KMS-11 (cell line): ENCODE data around the gene LUZP2.

Experiments
- H2AFZ ChIP-seq: fragments of 200-600 bp; sonication (generic); 2 replicates; pipeline ENCODE4 v1.6.1; 2016; ENCODE audit warnings: antibody characterized with exemption, mixed run types, low read depth
- H3K27ac ChIP-seq: fragments of 200-600 bp; sonication (generic); 2 replicates; pipeline ENCODE4 v1.6.1; 2016; ENCODE audit warnings: mild to moderate bottlenecking, mixed run types
- H3K27me3 ChIP-seq: fragments of 200-600 bp; sonication (generic); 2 replicates; pipeline ENCODE4 v1.6.1; 2017; ENCODE audit warnings: mild to moderate bottlenecking, low read depth, mixed run types, moderate library complexity; ENCODE audit not compliant: insufficient read depth
- H3K36me3 ChIP-seq: fragments of 200-600 bp; sonication (generic); 2 replicates; pipeline ENCODE4 v1.6.1; 2017; ENCODE audit warnings: mild to moderate bottlenecking, mixed run types; ENCODE audit not compliant: insufficient read depth
- H3K4me1 ChIP-seq: fragments of 200-600 bp; sonication (generic); 2 replicates; pipeline ENCODE4 v1.6.1; 2016; ENCODE audit warnings: mild to moderate bottlenecking, low read depth, mixed run types; ENCODE audit not compliant: poor library complexity, severe bottlenecking
- H3K4me2 ChIP-seq: fragments of 200-600 bp; sonication (generic); 2 replicates; pipeline ENCODE4 v1.7.0; 2016; ENCODE audit warnings: mild to moderate bottlenecking, mixed run types
- H3K4me3 ChIP-seq: fragments of 200-600 bp; sonication (generic); IDR thresholded peaks from 2 replicates; pipeline ENCODE4 v1.6.1; 2017; ENCODE audit warnings: low read depth, low read length, mixed read lengths; ENCODE audit not compliant: insufficient read depth
- H3K79me2 ChIP-seq: fragments of 200-600 bp; sonication (generic); 2 replicates; pipeline ENCODE4 v1.6.1; 2016; ENCODE audit warnings: low read depth, mixed run types; ENCODE audit not compliant: insufficient read depth
- H3K9ac ChIP-seq: fragments of 200-600 bp; sonication (generic); 2 replicates; pipeline ENCODE4 v1.6.1; 2016; ENCODE audit warnings: mild to moderate bottlenecking, mixed run types
- H4K20me1 ChIP-seq: fragments of 200-600 bp; sonication (generic); 2 replicates; pipeline ENCODE4 v1.6.1; 2016; ENCODE audit warnings: mild to moderate bottlenecking, mixed run types; ENCODE audit not compliant: insufficient read depth
- CTCF ChIP-seq: fragments of 200-600 bp; sonication (generic); conservative IDR thresholded peaks from 2 replicates; pipeline ENCODE4 v1.6.1; 2017; ENCODE audit warnings: low read depth, mild to moderate bottlenecking, antibody characterized with exemption, low read length, moderate library complexity, mixed read lengths

Gene LUZP2

GRCh38 chr11:24496736-24497725, at the start of gene LUZP2:
Gene LUZP2, plus strand, starts transcription at chr11:24497053.
- Histone ChIP-seq H3K4me3 (no peak within 1 kb of the TSS), H2AFZ (no peak within 1 kb of the TSS), H3K36me3 (no peaks in the 10 kb centered on the region), H3K4me2 (no peak within 1 kb of the TSS), H3K79me2 (no peaks in the 10 kb centered on the region), H3K27ac (no peak within 1 kb of the TSS), H3K9ac (no peak within 1 kb of the TSS), H4K20me1 (no peaks in the 10 kb centered on the region), H3K27me3 (no peaks in the 10 kb centered on the region), H3K4me1 (no peaks in the 10 kb centered on the region)
- TF ChIP-seq CTCF: no peak

GRCh38 chr11:24453129-24453718, 43.6 kb upstream of the LUZP2 start:
- Histone ChIP-seq H4K20me1 (no peaks in the 10 kb centered on the region), H3K4me3 (no peak overlapping the region), H3K36me3 (no peaks in the 10 kb centered on the region), H2AFZ (no peak overlapping the region), H3K27ac (no peak overlapping the region), H3K4me1 (no peaks in the 10 kb centered on the region), H3K27me3 (no peaks in the 10 kb centered on the region), H3K79me2 (no peaks in the 10 kb centered on the region), H3K9ac (no peak overlapping the region), H3K4me2 (no peak overlapping the region)
- no peak for TF ChIP-seq CTCF

- H4K20me1 ChIP-seq: no peaks in the 10 kb centered on the region
- TF ChIP-seq CTCF: no peak
- H2AFZ ChIP-seq: no peak overlapping the region
- H3K4me3 ChIP-seq: no peak overlapping the region
- H3K9ac ChIP-seq: no peak overlapping the region
- no peak overlapping the region for H3K27ac ChIP-seq
- no peak overlapping the region for H3K4me2 ChIP-seq
- no peaks in the 10 kb centered on the region for H3K36me3 ChIP-seq
- H3K79me2 ChIP-seq: no peaks in the 10 kb centered on the region
- H3K27me3 ChIP-seq: no peaks in the 10 kb centered on the region
- H3K4me1 ChIP-seq: no peaks in the 10 kb centered on the region
These were observed 38.9 kb upstream of the LUZP2 start for GRCh38 chr11:24457985-24458384.

- Histone ChIP-seq H4K20me1 (no peaks in the 10 kb centered on the region), H3K4me2 (no peak overlapping the region), H3K27ac (no peak overlapping the region), H3K9ac (no peak overlapping the region), H2AFZ (no peak overlapping the region), H3K4me3 (no peak overlapping the region), H3K79me2 (no peaks in the 10 kb centered on the region), H3K36me3 (no peaks in the 10 kb centered on the region), H3K27me3 (no peaks in the 10 kb centered on the region), H3K4me1 (no peaks in the 10 kb centered on the region)
- no peak for TF ChIP-seq CTCF
These were observed 26.4 kb upstream of the LUZP2 start for GRCh38 chr11:24470431-24470830.
